HG03025 (cell line): Measurements from ENCODE around the gene CNIH2.

Source experiments
- ATAC-seq: cut with Tn5 transposase; IDR thresholded peaks from one replicate; pipeline ENCODE4 v1.9.1; 2021; ENCODE audit warnings: mild to moderate bottlenecking, moderate library complexity; ENCODE audit not compliant: unreplicated experiment, low FRiP score

CNIH2 gene

DNA sequence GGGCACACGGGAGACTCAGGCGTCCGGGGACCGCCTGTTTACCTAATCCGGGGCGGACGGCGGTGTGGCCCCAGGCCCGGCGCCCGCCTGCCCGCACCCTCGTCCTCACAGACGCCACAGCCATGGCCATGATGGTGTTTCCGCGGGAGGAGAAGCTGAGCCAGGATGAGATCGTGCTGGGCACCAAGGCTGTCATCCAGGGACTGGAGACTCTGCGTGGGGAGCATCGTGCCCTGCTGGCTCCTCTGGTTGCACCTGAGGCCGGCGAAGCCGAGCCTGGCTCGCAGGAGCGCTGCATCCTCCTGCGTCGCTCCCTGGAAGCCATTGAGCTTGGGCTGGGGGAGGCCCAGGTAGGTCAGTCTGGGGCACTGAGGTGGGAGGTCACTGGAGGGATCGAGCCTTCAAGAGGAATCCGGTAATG is 19.5 kb upstream of the CNIH2 start:
- ATAC-seq, result no peak

DNA sequence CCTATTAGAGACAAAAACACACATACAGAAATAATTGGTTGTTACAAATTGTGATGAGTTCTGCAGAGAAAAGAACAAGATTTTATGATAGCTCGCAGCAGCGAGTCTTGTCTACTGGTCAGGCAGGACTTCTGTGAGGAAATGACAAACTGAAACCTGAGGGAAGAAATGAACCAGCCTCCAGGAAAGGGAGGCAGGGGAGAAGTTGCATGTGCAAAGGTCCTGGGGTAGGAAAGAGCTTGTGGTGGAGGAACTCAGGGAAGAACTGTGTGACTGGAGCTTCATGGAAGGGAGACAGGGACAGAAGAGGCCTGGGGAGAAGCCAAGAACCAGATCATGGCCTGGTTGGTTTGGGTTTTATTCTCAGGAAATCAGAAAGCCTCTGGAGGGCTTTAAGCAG is 18.8 kb upstream of the CNIH2 start:
- no peak for ATAC-seq

DNA sequence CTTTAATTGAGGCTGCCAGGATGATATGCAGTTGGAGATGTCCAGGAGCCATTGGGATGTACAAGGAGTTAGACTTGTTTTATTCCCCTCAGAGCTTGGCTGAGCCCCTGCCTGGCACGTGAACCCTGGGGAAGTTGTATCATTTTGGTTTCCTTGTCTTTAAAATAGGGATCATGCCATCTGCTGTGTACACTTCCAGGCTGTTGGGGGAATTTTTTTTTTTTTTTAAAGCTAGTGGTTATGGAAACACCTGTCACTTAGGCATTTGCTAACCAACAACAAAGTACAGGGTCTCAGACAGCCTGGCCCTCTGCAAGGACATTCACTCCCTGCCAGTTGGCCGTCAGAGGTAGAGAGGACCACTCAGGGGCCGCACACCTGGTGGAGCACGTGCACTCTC is 18.0 kb upstream of the CNIH2 start:
- no peak for ATAC-seq

DNA sequence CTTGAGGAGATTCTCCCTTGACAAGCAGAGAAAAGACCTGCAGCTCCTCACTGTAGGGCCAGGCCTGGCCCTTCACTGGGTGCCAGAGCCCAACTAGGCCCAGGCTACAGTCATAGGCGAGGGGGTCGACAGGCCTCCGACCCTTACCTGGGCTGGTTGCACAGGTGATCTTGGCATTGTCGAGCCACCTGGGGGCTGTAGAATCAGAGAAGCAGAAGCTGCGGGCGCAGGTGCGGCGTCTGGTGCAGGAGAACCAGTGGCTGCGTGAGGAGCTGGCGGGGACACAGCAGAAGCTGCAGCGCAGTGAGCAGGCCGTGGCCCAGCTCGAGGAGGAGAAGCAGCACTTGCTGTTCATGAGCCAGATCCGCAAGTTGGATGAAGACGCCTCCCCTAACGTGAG is 16.4 kb upstream of the CNIH2 start:
- ATAC-seq, result no peak

DNA sequence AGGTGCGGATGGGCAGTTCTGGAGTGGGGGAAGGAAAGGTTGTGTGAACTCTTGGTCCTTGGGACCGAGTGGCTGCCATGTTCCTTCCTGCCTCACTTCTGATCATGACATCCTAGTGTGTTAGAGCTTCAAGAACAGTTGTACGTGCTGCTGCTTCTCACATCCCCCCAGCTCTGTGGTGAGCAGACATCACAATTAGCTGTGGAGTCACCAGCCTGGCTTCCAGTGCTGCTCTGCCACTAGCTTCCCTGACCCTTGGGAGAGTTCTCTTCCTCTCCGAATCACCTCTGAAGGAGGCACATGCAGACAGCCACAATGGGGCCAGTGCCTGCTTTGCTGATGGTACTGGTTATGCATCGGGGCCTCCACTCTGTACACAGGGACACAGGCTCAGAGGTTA is 15.8 kb upstream of the CNIH2 start:
- ATAC-seq, result no peak

DNA sequence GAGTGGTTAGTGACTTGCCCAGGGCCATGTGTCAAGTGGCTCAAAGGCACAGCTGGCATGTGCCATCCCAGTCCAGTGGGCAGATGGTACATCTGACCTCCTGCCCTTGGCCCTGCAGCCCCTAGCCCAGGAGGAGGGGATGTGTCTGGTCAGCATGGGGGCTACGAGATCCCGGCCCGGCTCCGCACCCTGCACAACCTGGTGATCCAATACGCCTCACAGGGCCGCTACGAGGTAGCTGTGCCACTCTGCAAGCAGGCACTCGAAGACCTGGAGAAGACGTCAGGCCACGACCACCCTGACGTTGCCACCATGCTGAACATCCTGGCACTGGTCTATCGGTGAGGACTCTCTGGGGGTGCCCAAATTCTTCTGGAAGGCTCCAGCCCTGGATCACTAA is 15.3 kb upstream of the CNIH2 start:
- no peak for ATAC-seq

- ATAC-seq, result no peak
These were observed 14.7 kb upstream of the CNIH2 start for GRCh38 chr11:66263231-66263630.

DNA sequence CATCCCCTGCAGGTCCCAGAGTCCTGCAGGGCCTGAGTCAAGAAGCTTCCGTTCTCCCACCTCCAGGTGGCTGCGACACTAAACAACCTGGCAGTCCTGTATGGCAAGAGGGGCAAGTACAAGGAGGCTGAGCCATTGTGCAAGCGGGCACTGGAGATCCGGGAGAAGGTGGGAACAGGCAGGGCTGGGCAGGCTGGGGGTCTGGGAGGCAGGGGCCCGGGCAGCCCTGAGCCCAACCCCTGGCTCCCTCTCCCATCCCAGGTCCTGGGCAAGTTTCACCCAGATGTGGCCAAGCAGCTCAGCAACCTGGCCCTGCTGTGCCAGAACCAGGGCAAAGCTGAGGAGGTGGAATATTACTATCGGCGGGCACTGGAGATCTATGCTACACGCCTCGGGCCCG is 14.2 kb upstream of the CNIH2 start:
- no peak for ATAC-seq

- no peak for ATAC-seq
These were observed 13.6 kb upstream of the CNIH2 start for GRCh38 chr11:66264383-66264782.

DNA sequence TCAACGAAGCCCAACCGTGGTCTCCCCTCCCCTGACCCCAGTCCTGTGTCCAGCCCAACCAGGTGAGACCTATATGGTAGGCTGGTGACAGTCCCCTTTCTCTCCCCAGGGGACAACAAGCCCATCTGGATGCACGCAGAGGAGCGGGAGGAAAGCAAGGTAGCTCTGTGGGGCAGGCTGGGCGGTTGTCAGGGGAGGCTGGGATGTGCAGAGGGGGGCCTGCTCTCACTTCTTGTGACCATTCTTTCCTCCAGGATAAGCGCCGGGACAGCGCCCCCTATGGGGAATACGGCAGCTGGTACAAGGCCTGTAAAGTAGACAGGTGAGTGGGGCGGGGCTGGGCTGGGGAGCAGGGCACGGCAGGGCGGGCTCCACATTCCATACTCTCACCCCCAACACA is 13.1 kb upstream of the CNIH2 start:
- ATAC-seq, result no peak

DNA sequence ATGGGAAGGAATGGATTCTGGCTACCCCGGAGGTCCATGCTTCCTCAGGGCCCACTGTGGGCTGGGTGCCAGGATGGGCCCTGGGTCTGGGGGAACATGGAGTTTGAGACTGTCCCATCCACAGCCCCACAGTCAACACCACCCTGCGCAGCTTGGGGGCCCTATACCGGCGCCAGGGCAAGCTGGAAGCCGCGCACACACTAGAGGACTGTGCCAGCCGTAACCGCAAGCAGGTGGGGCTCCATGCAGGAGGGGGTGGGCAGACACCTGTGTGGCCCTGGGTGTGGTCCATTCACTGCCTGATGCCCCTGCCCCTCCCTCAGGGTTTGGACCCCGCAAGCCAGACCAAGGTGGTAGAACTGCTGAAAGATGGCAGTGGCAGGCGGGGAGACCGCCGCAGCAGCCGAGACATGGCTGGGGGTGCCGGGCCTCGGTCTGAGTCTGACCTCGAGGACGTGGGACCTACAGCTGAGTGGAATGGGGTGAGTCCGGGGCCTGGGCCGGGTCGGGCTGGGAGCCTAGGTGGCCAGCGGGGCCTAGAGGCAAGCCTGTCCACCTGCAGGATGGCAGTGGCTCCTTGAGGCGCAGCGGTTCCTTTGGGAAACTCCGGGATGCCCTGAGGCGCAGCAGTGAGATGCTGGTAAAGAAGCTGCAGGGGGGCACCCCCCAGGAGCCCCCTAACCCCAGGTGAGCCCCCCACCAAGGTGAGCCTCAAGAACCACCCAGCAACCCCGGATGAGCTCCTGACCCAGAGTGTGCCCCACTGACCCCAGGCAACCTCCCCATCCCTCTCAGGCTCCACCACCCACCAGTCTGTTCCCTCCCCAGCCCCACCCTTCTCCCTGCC is 12.2 kb upstream of the CNIH2 start:
- ATAC-seq, result no peak

DNA sequence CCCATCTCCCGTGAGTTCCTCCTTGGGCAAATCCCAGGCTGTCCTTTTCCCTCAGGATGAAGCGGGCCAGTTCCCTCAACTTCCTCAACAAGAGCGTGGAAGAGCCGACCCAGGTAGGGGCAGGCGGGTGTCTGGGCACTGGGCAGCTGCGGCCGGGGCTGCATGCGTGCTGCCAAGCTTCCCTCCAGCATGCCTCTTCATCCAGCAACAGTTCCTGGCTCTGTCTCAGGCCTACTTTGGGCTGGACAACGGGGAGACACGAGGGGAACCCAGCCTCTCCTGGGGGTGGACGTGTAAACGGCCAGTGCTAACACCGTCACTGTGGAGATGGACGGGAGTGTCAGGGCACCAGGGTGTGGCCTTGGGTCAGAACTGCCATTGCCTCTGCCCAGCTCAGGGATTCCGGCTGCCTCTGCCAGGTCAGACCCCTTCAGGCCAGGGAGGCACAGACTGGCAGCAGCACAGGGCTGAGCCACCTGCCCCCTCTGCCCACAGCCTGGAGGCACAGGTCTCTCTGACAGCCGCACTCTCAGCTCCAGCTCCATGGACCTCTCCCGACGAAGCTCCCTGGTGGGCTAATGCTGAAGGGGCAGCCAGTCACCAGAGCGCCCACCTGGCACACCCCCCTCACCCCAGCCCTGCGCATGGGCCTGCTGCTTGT is 11.5 kb upstream of the CNIH2 start:
- ATAC-seq, result no peak

GRCh38 chr11:66267039-66267378 is 11.0 kb upstream of the CNIH2 start:
- no peak for ATAC-seq

DNA sequence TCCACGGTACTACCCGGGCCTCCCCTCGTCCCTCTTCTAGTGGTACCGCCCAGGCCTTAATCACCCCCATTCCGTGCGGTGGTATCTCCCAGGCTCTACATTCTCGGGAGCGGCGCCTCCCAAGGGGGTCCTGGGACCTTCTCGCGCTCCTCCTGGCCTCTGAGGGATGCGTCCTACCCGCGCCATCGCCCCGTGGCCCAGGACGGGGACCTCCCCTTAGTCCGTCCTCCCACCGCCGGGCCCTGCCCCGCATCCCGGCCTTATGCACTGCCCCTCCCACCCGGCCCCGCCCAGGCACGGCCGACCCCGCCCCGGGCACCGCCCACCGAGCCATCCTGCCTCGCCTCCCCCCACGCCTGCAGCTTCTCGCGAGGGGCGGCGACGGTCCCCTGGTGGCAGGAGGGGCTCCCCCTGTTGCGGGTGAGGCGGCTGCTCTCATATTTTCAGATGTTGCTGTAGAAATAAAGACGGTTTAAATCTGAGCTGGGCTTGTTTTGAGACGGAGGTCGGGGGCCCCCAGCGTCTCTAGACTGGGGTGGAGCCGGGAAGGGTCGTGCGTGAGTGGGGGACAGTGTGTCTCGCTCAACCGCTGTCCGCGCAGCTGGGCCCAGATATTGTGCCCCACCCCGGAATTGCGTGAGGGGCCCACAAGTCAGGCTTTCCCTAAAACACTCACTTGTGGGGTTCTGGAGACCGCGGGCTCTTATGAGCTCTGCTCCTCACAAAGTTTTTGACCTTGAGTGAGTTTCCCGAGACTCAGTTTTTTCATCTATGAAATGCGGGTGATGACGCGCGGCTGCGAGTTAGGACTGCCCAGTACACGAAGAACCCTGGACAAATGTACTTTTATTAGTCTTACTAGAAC is 10.4 kb upstream of the CNIH2 start:
- ATAC-seq, result peak; percentile 35

DNA sequence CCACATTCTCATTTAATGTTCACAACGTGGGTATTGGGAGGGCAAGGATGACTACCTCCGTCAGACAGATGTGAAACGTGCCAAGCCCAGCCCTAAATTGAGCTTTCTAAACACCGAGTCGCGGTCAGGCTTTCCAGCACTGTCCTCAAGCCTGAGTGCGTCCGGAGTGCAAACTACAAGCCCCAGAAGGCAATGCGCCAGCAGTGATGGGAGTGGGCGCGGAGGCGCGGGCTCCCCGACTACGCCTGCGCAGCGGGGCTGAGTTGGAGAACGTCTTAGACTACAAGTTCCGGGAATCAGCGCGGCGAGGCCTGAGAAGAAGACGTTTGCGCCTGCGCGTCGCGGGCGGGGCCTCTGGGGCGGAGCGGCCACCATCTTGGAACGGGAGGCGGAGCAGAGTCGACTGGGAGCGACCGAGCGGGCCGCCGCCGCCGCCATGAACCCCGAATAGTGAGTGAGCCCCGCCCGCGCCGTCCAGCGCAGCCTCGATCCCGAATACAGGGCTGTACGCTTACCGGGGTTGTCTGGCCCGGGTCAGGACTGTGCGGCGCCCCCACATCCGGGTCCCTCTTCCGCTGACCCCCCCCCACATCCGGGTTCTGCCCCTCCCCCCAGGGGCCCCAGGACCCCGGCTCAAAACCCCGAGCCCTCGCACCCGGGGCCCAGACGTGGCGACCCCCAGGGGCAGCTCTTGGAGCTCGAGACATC is 9.6 kb upstream of the CNIH2 start, which contains the start of gene RAB1B:
RAB1B (plus strand) TSS at position 396 of the 708 bp plus-strand sequence; CDS start at position 437, 41 bp downstream.
- peak; percentile 65 for ATAC-seq

- ATAC-seq, result no peak
These were observed 8.7 kb upstream of the CNIH2 start for GRCh38 chr11:66268952-66269905.

- ATAC-seq, result no peak
These were observed 6.2 kb upstream of the CNIH2 start for GRCh38 chr11:66271816-66272215.

- ATAC-seq, result no peak
These were observed 5.4 kb upstream of the CNIH2 start for GRCh38 chr11:66272596-66272995.

- ATAC-seq, result no peak
These were observed 3.8 kb upstream of the CNIH2 start for GRCh38 chr11:66274219-66274618.
